LNCaP clone FGC (cell line): ENCODE results near the gene ALDH3A2.

Experiments
- DNase-seq: peaks from one replicate; pipeline ENCODE4 v3.0.0-alpha.2; 2011; ENCODE audit warnings: low read depth
- H3K4me3 ChIP-seq: 2 replicates; pipeline ENCODE4 v1.5.1; 2011; ENCODE audit warnings: mild to moderate bottlenecking, low read depth, low read length, control low read depth
- TF ChIP-seq, protein P1 (sequence below): IDR thresholded peaks from 2 replicates; pipeline ENCODE4 v1.5.1; 2012; ENCODE audit warnings: mild to moderate bottlenecking; ENCODE audit not compliant: control insufficient read depth, insufficient read depth; ENCODE audit errors: extremely low read depth

Gene ALDH3A2

GRCh38 chr17:19649274-19649541 is 657 bp downstream of the ALDH3A2 start:
- DNase-seq = no peak
- peak overlapping the region; percentile 77 for H3K4me3 ChIP-seq
- TF ChIP-seq, protein P1, sequence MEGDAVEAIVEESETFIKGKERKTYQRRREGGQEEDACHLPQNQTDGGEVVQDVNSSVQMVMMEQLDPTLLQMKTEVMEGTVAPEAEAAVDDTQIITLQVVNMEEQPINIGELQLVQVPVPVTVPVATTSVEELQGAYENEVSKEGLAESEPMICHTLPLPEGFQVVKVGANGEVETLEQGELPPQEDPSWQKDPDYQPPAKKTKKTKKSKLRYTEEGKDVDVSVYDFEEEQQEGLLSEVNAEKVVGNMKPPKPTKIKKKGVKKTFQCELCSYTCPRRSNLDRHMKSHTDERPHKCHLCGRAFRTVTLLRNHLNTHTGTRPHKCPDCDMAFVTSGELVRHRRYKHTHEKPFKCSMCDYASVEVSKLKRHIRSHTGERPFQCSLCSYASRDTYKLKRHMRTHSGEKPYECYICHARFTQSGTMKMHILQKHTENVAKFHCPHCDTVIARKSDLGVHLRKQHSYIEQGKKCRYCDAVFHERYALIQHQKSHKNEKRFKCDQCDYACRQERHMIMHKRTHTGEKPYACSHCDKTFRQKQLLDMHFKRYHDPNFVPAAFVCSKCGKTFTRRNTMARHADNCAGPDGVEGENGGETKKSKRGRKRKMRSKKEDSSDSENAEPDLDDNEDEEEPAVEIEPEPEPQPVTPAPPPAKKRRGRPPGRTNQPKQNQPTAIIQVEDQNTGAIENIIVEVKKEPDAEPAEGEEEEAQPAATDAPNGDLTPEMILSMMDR = no peak

- no peak overlapping the region for H3K4me3 ChIP-seq
- TF ChIP-seq, protein P1 = no peak
- no peak for DNase-seq
Observed at GRCh38 chr17:19650826-19651225, 2.3 kb downstream of the ALDH3A2 start.

DNA sequence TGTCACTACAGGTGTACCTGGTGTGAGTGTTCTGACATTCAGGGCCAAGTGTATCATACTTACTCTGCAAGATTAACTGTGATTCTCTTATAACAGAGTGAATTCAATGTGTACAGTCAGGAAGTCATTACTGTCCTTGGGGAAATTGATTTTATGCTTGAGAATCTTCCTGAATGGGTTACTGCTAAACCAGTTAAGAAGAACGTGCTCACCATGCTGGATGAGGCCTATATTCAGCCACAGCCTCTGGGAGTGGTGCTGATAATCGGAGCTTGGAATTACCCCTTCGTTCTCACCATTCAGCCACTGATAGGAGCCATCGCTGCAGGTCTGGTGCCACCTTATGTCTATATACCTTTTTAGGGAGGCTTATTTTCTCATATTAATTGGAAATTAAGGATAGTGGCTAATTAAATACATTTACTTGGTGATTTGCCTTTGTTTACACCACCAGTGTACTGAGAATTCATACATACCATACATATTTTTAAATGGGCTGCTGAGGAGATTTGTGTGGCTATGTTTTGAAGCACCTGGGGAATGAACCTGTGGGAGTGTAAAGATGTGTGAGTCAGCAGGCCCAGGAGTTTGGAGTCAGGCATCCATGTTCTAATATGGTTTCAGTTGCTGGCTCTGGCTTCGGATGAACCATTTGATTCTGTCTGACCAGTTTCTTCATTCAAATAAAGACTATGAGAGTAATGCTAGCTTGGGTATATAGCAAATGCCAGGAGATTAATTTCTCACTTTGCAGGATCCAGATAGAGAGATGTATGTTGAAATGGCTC is 3.1 kb downstream of the ALDH3A2 start:
- no peak for DNase-seq
- no peak overlapping the region for H3K4me3 ChIP-seq
- TF ChIP-seq, protein P1 = no peak

- no peak for DNase-seq
- TF ChIP-seq, protein P1 = no peak
- H3K4me3 ChIP-seq = no peak overlapping the region
Observed at GRCh38 chr17:19652595-19652994, 4.0 kb downstream of the ALDH3A2 start.

GRCh38 chr17:19654342-19654886 is 5.9 kb downstream of the ALDH3A2 start:
- TF ChIP-seq, protein P1 = no peak
- no peak for DNase-seq
- H3K4me3 ChIP-seq = no peak overlapping the region

DNA sequence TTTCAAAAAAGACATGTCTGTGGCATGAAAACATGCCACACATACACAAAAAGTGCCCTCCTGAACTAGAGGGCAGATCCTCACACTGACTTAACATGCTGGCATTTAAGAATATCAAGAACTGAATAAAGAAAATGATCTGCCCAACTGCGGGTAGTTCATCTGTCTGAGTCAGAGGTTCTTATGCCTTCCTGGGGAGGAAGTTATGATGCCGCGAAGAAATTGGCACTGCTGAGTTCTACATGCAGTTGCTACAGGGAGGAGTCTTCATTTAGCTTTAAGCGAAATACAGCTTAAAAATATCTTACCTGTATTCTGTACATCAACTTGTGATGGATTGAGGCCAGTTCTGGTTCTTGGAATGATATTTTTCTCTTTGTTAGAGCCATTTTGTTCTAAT is 6.3 kb downstream of the ALDH3A2 start:
- TF ChIP-seq, protein P1 = no peak
- H3K4me3 ChIP-seq = no peak overlapping the region
- no peak for DNase-seq

DNA sequence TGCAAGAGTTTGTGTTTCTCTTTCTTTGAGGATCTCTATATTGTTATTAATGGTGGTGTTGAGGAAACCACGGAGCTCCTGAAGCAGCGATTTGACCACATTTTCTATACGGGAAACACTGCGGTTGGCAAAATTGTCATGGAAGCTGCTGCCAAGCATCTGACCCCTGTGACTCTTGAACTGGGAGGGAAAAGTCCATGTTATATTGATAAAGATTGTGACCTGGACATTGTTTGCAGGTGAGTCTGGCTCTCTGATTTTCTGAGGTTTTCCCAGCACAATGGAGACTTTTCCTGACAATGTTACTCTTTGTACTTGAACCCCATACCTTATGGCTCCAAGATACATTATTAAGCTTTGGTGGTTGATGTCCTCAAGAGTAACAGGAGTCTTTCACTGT is 7.8 kb downstream of the ALDH3A2 start:
- TF ChIP-seq, protein P1 = no peak

More for the DNA sequence above, 7.8 kb downstream of the ALDH3A2 start:
- H3K4me3 ChIP-seq = no peak overlapping the region
- no peak for DNase-seq
